NCI-H2029 treated with DMSO at 0.1 percent for 48 hours (cell line): ENCODE measurements around the gene CDHR1.

Experiments
- DNase-seq: peaks from one replicate; lab custom pipeline; 2025; lab: John Stamatoyannopoulos, UW

The CDHR1 gene

GRCh38 chr10:84264611-84265141 lies 70.3 kb downstream of the CDHR1 start:
- DNase-seq = peak; percentile 13

GRCh38 chr10:84265418-84265817 lies 71.1 kb downstream of the CDHR1 start:
- DNase-seq = peak; percentile 9

- DNase-seq = no peak
Measured at GRCh38 chr10:84267503-84268126, 73.3 kb downstream of the CDHR1 start.

GRCh38 chr10:84269162-84269561 lies 74.8 kb downstream of the CDHR1 start:
- DNase-seq = no peak
